Measurements from ENCODE around the gene CEACAM20. TPM values are rescaled to one million over a fixed set of nuclear protein-coding genes. Genes with fewer than 3 reads are reported as not detected.
A peak's percentile ranks its signal among the peaks of the same experiment; 100 is the strongest.

CEACAM20 gene
- total and polyA plus RNA-seq, 2 of the 13 experiments (the other 11 are each of a cell fraction or from before 2014, with no cell fraction given), result 0.04 TPM; not detected in 1

GRCh38 chr19:44499962-44500949 is 29.2 kb downstream of the CEACAM20 start, which contains the start of gene ZNF180 (continued):
- TF ChIP-seq GRHL1 (CRISPR knock-in tag; conservative IDR thresholded peaks at IDR 0.05) (no peak), ZBTB39 (CRISPR knock-in tag; IDR thresholded peaks at IDR 0.05) (peak; percentile 88), SSRP1 (CRISPR knock-in tag; IDR thresholded peaks at IDR 0.05) (no peak), ZBTB8A (CRISPR knock-in tag; IDR thresholded peaks at IDR 0.05; ENCODE audit: borderline replicate concordance, low read depth) (no peak), ZNF335 (CRISPR knock-in tag; IDR thresholded peaks at IDR 0.05) (peak; percentile 93; the same call in 1 of the 2 replicates), THAP8 (CRISPR knock-in tag; IDR thresholded peaks at IDR 0.05; ENCODE audit: borderline replicate concordance) (no peak), ONECUT2 (CRISPR knock-in tag; IDR thresholded peaks at IDR 0.05) (no peak), PCBP2 (optimal IDR thresholded peaks at IDR 0.05; ENCODE audit: low read depth, low read length, poor library complexity, severe bottlenecking) (no peak), FOXK2 (IDR thresholded peaks at IDR 0.05) (no peak), ZNF44 (CRISPR knock-in tag; IDR thresholded peaks at IDR 0.05) (peak; percentile 62; the same call in 1 of the 2 replicates), ZNF567 (CRISPR knock-in tag; IDR thresholded peaks at IDR 0.05; ENCODE audit: borderline replicate concordance) (no peak; the same call in 1 of the 2 replicates), CSRNP2 (CRISPR knock-in tag; conservative IDR thresholded peaks at IDR 0.05; ENCODE audit: low read depth) (no peak), SOX6 (IDR thresholded peaks at IDR 0.05) (no peak), SOX6 (CRISPR knock-in tag; IDR thresholded peaks at IDR 0.05) (peak; percentile 85), RBM39 (IDR thresholded peaks at IDR 0.05; ENCODE audit: low read depth, low read length, poor library complexity, severe bottlenecking) (peak; percentile 89), RBFOX2 (IDR thresholded peaks at IDR 0.05; ENCODE audit: low read depth, low read length) (peak; percentile 96), ZNF710 (CRISPR knock-in tag; IDR thresholded peaks at IDR 0.05; ENCODE audit: borderline replicate concordance) (peak; percentile 96), ZNF333 (CRISPR knock-in tag; IDR thresholded peaks at IDR 0.05; ENCODE audit: borderline replicate concordance) (peak; percentile 98), ZNF878 (CRISPR knock-in tag; IDR thresholded peaks at IDR 0.05) (0 out of 2 replicates have a peak, but pooled peaks have one; percentile 63), HOXA7 (CRISPR knock-in tag; IDR thresholded peaks at IDR 0.05) (no peak)

All from HepG2 (cell line).